Muscle layer of duodenum (tissue), 2 donors: ENCODE data around the gene HIPK3.
"Not testable (repeated sequence)": the region's sequence is repeated elsewhere in the genome, so short reads cannot be mapped to it uniquely, and the experiment has no call there.

Experiments used
- H3K27ac ChIP-seq: one replicate; pipeline ENCODE4 v1.7.0; 2013; ENCODE audit warnings: mild to moderate bottlenecking, low read length
- H3K27me3 ChIP-seq: one replicate; pipeline ENCODE4 v1.7.0; 2013; ENCODE audit warnings: low read depth, mild to moderate bottlenecking, control low read depth, low read length
- H3K36me3 ChIP-seq, 2 donors: one replicate each; pipeline ENCODE4 v1.7.0; 2013; ENCODE audit warnings: low read length in 2 of 2, control low read depth in 1 of 2, mild to moderate bottlenecking in 1 of 2; ENCODE audit not compliant: insufficient read depth in 2 of 2, control insufficient read depth in 1 of 2
- H3K4me1 ChIP-seq, 2 donors: one replicate each; pipeline ENCODE4 v1.7.0; 2013; ENCODE audit warnings: low read length in 2 of 2, mild to moderate bottlenecking in 2 of 2, control low read depth in 1 of 2, moderate library complexity in 1 of 2; ENCODE audit not compliant: insufficient read depth in 2 of 2, control insufficient read depth in 1 of 2
- H3K4me3 ChIP-seq, 2 donors: one replicate each; pipeline ENCODE4 v1.7.0; 2013; ENCODE audit warnings: low read length in 2 of 2, low read depth in 1 of 2, mild to moderate bottlenecking in 1 of 2
- H3K9me3 ChIP-seq, 2 donors: one replicate each; pipeline ENCODE4 v1.7.0; 2013; ENCODE audit warnings: low read length in 2 of 2, control low read depth in 1 of 2, mild to moderate bottlenecking in 1 of 2; ENCODE audit not compliant: control insufficient read depth in 1 of 2
- donor health status: healthy.

Gene HIPK3

GRCh38 chr11:33281758-33282157 is 24.6 kb downstream of the HIPK3 start:
- Histone ChIP-seq H3K4me1 (peaks cover 0 to 24% of the 10 kb centered on the region in 2 donors), H3K27ac (no peak overlapping the region)

GRCh38 chr11:33284818-33285217 is 27.6 kb downstream of the HIPK3 start:
- no peaks in the 10 kb centered on the region for H3K9me3 ChIP-seq
- no peaks in the 10 kb centered on the region for H3K27me3 ChIP-seq
- peaks cover 0 to 21% of the 10 kb centered on the region in 2 donors for H3K4me1 ChIP-seq
- no peak overlapping the region for H3K27ac ChIP-seq
- H3K4me3 ChIP-seq: no peak overlapping the region
- peaks cover 0 to 21% of the 10 kb centered on the region in 2 donors for H3K36me3 ChIP-seq

More at GRCh38 chr11:33281758-33282157, 24.6 kb downstream of the HIPK3 start:
- peaks cover 0 to 5% of the 10 kb centered on the region in 2 donors for H3K36me3 ChIP-seq
- H3K27me3 ChIP-seq: no peaks in the 10 kb centered on the region
- no peak overlapping the region for H3K4me3 ChIP-seq
- no peaks in the 10 kb centered on the region for H3K9me3 ChIP-seq

GRCh38 chr11:33290319-33290718 is 33.1 kb downstream of the HIPK3 start:
- Histone ChIP-seq H3K27me3 (no peaks in the 10 kb centered on the region), H3K4me1 (peaks cover 13 to 29% of the 10 kb centered on the region in 2 donors), H3K4me3 (no peak overlapping the region), H3K9me3 (no peaks in the 10 kb centered on the region), H3K27ac (peak overlapping the region; percentile 62), H3K36me3 (peaks cover 0 to 21% of the 10 kb centered on the region in 2 donors)

- Histone ChIP-seq H3K27ac (peak overlapping the region; percentile 62), H3K4me1 (peaks cover 19 to 38% of the 10 kb centered on the region in 2 donors), H3K36me3 (peaks cover 0 to 26% of the 10 kb centered on the region in 2 donors), H3K27me3 (no peaks in the 10 kb centered on the region), H3K9me3 (no peaks in the 10 kb centered on the region), H3K4me3 (peak overlapping the region in 1 of 2 donors; percentile 19)
Measured at GRCh38 chr11:33291004-33291777, 34.0 kb downstream of the HIPK3 start.

- peak overlapping the region; percentile 62 for H3K27ac ChIP-seq
- H3K9me3 ChIP-seq: no peaks in the 10 kb centered on the region
- peaks cover 19 to 42% of the 10 kb centered on the region in 2 donors for H3K4me1 ChIP-seq
- H3K4me3 ChIP-seq: no peak overlapping the region
- peaks cover 0 to 16% of the 10 kb centered on the region in 2 donors for H3K36me3 ChIP-seq
- H3K27me3 ChIP-seq: no peaks in the 10 kb centered on the region
Measured at GRCh38 chr11:33292311-33292710, 35.1 kb downstream of the HIPK3 start.

GRCh38 chr11:33294224-33294623 is 37.0 kb downstream of the HIPK3 start:
- Histone ChIP-seq H3K9me3 (no peaks in the 10 kb centered on the region), H3K27ac (no peak overlapping the region), H3K27me3 (no peaks in the 10 kb centered on the region), H3K4me3 (no peak overlapping the region), H3K36me3 (peaks cover 0 to 6% of the 10 kb centered on the region in 2 donors), H3K4me1 (peaks cover 19 to 37% of the 10 kb centered on the region in 2 donors)

- Histone ChIP-seq H3K4me3 (no peak overlapping the region), H3K27ac (no peak overlapping the region), H3K27me3 (no peaks in the 10 kb centered on the region), H3K9me3 (no peaks in the 10 kb centered on the region), H3K36me3 (peaks cover 0 to 6% of the 10 kb centered on the region in 2 donors), H3K4me1 (peaks cover 19 to 37% of the 10 kb centered on the region in 2 donors)
Measured at GRCh38 chr11:33294797-33295196, 37.6 kb downstream of the HIPK3 start.

GRCh38 chr11:33296695-33297094 is 39.5 kb downstream of the HIPK3 start:
- Histone ChIP-seq H3K4me1 (peaks cover 17 to 21% of the 10 kb centered on the region in 2 donors), H3K9me3 (no peaks in the 10 kb centered on the region), H3K4me3 (no peak overlapping the region), H3K36me3 (peaks cover 0 to 6% of the 10 kb centered on the region in 2 donors), H3K27me3 (no peaks in the 10 kb centered on the region), H3K27ac (no peak overlapping the region)

- H3K27me3 ChIP-seq: no peaks in the 10 kb centered on the region
- H3K4me3 ChIP-seq: no peak overlapping the region
- H3K27ac ChIP-seq: no peak overlapping the region
- H3K36me3 ChIP-seq: no peaks in the 10 kb centered on the region
- no peaks in the 10 kb centered on the region for H3K9me3 ChIP-seq
- peaks cover 0 to 19% of the 10 kb centered on the region in 2 donors for H3K4me1 ChIP-seq
Measured at GRCh38 chr11:33303541-33303940, 46.4 kb downstream of the HIPK3 start.

- peaks cover 0 to 34% of the 10 kb centered on the region in 2 donors for H3K4me1 ChIP-seq
- H3K36me3 ChIP-seq, H3K27me3 ChIP-seq, H3K4me3 ChIP-seq, H3K27ac ChIP-seq, H3K9me3 ChIP-seq: not testable (repeated sequence)
Measured at GRCh38 chr11:33306821-33307220, 49.6 kb downstream of the HIPK3 start.

- Histone ChIP-seq H3K27ac (no peak overlapping the region), H3K36me3 (no peaks in the 10 kb centered on the region), H3K4me3 (no peak overlapping the region), H3K4me1 (peaks cover 0 to 39% of the 10 kb centered on the region in 2 donors), H3K9me3 (no peaks in the 10 kb centered on the region), H3K27me3 (no peaks in the 10 kb centered on the region)
Measured at GRCh38 chr11:33307984-33308383, 50.8 kb downstream of the HIPK3 start.
